Urothelium cell line (cell line): Measurements from ENCODE around the gene SLC26A2.
"Not testable (repeated sequence)": the region's sequence is repeated elsewhere in the genome, so short reads cannot be mapped to it uniquely, and the experiment has no call there.

ENCODE experiments used
- DNase-seq: peaks from one replicate; pipeline ENCODE4 v3.0.0; 2011; ENCODE audit warnings: low spot score, mixed read lengths
- FAIRE-seq: peaks from 2 replicates; lab custom pipeline; 2011; peaks lifted over from hg19 to GRCh38; lab: Jason Lieb, UNC

SLC26A2 gene

DNA sequence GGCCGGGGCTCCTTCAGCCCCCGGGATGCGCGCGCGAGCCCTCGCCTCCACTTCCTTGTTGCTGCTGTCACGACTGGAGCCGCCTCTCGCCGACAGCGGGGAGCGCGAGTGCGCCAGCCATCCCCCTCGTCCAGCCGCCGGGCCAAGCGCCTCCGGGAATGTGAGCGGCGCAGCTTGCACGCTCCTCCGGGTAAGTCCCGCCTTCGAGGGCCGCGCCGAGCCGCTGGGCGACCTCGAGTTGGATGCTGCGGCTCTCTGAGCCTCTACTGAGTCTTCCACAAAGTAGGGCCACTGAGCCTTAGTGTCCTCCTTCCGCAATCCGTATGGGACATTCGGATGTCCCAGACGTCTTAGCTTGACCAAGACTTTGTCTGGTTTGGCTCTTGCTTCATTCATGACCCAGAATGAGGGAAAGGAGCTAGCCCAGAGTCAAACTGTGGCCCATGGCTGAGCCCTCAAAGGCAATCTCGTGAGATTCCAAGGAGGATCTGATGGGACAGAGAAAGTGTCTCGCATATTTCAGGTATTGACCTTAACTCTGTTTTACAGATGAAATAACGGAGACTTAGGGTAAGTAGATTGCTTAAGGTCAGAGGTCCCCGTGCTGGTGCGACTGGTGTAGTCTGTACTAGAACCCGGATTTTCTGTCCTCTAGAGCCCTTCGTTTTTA, 40.6 kb downstream of the SLC26A2 start:
- FAIRE-seq (no peak), DNase-seq (peak; percentile 34)

DNA sequence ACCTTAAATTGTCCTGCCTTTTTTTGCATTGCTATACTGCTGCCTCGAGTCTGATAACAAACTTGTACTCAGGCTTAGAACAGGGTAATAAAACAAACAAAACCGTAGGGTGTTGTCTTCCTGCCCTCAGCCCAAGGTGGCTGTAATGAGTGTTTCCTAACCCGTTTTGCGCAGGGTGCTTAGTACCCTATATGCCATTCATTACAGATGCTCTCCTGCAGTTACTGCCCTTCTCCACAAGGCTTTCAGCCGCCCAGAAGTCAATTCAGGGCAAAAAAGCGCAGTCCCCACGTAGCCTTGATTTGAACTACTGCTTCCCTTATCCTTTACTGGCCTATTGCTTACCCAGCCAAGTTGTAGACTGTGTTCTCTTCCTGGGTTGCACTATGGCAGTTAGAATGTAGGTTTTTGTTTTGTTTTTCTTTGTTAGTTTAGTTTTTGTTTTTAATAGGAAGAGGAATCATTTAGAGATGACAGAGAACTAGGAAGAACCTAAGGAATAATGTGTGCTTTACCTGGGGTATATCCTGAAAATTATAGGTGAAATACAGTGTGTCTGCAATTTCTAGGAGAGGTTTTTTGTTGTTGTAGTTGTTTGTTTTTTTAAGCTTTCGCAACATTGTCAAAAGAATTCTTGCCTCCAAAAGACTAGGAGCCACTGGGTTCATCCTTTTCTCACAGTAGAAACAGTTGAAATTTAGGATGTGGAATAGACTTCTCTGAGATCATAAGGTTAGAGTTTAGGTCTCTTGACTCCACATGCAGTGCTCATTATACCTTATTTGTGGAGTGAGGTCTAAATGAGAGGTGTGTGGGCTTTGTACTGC, 41.3 kb downstream of the SLC26A2 start:
- DNase-seq (peak; percentile 70), FAIRE-seq (no peak)

DNA sequence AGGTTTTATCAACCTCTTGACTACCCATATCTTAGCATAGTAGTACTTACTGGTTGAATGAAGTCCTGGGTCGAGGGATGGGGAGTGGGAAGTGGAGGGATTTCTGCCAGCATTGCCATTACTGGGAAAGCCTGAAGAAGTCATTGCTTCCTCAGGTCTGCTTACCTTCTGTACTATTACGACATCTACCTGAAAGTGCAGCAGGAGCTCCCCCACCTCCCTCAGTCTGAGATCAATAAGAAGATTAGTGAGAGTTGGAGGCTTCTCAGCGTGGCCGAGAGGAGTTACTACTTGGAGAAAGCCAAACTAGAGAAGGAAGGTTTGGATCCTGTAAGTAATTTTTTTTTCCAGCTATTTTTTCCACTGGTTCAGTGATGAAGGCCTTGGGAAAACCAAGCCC, 45.8 kb downstream of the SLC26A2 start:
- FAIRE-seq, result no peak
- no peak for DNase-seq

DNA sequence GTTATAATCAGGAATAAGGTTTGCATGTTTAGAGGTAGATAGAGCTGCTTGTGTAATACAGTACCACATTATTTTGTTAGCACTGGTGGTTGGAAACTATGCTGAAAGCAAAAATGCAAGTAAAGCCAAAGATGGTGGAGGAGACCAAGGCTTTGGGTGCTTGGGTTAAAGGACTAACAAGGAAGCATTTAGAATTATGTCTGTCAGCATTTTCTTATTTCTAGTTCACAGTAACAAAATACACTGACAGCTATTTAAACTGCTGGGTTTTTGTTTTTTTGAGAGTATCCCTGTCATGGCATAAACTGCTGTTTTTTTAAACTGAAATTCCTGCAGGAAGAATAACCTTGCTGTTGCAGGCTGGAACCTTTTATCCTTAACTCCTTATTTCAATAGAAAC, 46.5 kb downstream of the SLC26A2 start:
- FAIRE-seq, result no peak
- DNase-seq, result no peak

DNA sequence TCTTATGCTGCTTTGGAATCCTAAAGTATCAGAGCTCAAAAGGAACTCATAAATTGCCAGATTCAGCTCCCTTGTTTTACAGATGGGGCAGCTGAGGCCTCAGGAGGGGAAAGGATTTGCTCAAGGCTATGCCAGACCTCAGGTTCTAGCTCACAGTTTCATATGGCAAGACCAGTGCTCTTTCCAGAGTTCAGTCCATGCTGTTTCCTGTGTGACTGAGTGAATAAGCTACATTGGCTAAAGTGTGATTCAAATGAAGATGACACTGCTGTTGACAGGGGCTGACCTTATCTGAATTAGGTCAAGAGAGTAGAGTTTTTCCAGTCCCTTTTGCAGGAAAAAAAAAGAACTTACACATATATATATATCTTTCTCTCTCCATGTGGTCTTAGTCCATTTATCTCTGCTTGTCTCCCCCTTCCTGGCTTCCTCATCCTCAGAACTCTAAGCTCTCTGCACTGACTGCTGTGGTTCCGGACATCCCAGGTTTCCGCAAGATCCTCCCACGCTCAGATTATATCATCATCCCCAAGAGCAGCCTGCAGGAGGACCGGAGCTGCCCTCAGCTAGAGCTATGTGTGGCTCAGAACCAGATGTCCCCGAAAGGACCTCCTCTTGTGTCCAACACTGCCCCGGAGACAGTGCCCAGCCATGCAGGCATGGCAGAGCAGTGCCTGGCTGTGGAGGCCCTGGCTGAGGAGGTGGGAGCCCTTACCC, 49.3 kb downstream of the SLC26A2 start:
- FAIRE-seq (no peak), DNase-seq (no peak)

DNA sequence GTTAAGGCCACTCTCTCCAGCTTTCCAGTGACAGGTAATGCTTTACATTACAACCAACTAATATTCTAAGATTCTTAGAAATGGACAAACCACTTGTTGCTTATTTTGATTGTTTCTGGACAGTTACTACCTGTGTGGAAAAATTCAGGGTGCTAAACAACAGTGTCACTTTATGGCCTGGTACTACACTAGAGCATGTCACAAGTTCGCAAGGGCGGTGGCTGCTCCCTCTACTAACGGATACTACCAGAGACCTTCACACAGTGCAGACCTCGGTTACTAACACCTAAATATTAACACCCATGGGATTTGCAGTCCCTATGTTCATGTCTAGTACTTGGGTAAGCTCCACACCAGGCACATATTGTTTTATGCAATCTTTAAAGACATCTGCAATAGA, 53.4 kb downstream of the SLC26A2 start:
- FAIRE-seq (no peak), DNase-seq (no peak)

DNA sequence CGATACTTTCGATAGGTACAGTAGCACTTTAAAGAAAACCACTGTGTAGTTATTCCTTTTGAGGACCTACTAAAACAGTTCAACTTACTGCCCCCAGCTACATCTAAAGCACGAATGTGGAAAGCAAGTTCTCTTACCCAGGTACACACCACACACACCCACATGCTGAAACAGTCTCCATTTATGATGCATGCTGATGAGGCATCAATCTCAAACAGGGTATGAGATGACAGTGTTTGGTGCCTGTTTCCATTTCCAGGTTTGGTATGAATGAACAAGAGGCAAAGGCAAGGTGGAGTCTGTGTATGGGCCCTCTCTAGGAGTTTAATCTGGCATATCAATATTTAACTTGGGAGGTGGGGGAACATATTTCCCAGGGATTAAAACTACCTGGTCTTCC, 53.9 kb downstream of the SLC26A2 start:
- no peak for DNase-seq

DNA sequence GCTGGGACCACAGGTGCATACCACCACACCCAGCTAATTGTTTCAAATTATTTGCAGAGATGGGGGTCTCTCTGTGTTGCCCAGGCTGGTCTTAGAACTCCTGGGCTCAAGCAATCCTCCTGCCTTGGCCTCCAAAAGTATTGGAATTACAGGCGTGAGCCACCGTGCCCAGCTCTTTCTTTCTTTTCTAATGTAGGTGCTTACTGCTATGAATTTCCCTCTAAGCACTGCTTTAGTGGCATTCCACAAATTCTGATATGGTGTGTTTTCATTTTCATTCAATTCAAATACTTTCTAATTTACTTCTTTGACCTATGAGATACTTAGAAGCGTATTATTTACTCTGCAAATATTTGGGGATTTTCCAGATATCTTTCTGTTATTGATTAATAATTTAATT, 54.9 kb downstream of the SLC26A2 start:
- DNase-seq (no peak), FAIRE-seq (no peak)

More for the DNA sequence above, 53.9 kb downstream of the SLC26A2 start:
- no peak for FAIRE-seq

DNA sequence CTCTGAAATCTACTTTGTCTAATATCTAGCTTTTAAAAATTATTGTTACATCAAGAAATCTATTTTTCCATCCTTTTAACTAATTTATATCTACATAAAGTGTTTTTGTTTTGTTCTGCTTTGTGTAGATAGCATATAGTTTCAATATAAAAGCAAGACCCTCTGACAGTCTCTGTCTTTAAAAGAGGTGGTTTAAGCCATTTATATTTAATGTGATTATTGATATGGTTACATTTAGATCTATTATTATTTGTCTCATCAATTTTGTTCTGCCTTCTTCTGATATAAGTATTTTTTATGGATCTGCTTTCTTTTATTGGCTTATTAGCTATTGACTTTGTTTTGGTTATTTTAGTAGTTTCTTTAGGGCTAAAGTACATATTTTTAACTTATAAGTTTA, 56.0 kb downstream of the SLC26A2 start:
- FAIRE-seq (no peak), DNase-seq (no peak)

DNA sequence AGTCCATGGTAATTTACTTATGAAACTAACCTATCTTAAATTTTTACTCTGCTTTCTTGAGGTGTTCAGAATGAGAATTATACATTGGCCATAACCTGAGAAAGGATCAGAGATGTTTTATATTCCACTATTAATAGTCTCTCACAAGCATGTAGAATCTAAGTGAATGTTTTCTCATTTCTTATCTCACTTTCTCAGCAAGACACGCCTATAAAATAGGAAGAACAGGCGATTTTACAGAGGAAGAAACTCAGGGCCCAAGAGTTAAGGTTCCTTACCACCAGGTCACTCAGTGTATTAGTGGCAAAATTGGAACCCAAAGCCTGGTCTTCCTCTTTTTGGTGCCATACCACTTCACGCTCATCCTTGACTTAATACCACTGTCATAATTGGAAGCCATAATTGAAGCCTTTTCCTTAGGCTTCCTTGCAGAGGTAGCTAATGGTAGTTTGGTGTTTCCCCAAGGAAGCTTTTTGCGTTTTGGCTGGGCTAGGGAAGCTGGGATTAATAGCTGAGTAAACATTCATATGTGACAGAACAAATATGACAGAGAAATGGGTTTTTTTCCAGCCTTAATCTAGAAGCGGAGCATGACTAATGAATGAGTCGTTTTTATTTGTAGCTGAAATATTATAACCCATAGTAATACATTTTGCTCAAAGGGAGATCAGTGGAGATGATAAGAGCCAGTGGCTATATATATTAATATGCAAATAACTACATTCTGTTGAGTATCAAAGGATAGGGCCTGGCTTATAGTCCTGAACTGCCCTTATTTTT, 56.9 kb downstream of the SLC26A2 start:
- FAIRE-seq (no peak), DNase-seq (no peak)

DNA sequence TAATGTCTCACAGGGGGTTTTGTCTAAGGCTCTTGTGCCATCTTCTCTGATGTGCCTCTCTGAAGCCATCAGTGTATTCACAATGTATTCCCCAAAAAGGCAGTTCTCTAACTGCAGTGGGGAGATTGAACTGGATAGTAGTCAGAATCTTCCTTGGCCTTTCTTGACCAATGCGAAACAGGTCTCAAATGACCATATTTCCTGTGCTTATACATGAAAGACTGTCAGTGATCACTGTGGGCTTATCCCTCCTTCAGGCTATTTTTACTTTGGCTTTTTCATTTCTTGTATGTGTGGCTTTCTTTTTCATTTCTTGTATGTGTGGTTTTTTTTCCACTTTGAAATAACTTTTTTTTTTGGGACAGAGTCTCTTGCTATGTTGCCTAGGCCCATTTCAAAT, 59.7 kb downstream of the SLC26A2 start:
- FAIRE-seq, result no peak
- DNase-seq, result no peak

DNA sequence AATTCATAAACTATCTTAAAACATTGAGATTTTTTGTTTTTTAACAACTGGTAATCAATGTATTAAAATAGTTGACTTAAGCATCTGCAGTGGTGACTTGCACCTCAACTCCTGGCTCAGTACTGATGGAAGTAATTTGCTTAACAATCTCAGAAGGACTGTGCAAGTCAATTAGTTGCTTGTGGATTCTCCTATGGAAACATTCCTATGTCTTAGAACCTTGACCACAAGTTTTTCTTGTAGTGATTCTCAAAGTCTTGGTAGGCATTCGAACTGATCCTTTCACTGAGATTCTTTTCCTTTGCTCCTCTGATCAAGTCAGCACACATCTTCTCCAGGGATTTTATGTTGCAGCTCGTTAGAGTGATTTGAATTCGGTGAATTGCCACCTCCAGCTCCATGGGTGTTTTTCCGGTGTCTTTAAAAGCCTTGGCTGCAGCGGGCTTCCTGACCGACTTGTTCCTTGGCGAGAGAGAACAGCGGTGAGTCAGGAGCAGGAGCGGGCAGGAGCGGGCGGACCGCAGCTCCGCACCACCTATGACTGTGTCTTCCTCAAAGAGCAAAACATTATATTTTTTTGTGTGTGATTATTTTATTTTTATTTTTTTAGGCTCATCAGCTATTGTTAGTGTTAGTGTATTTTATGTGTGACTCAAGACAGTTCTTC, 61.1 kb downstream of the SLC26A2 start:
- FAIRE-seq (no peak), DNase-seq (peak; percentile 81)

DNA sequence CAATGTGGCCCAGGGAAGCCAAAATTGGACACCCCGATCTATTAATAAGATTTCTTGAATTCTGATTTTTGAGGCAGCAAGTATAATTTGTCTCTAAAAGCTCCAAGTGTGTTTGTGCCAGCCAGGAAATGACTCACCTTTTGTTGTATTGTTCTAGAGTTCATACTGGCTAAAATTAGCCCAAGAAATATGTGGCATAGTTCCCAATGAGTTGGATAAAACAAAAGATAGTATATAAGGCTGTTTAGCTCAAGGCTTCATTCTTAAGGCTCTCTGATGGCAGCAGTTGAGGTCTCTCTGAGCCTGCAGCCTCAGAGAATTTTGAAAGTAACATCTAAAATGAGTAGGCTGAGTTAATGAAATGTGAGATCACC, 61.6 kb downstream of the SLC26A2 start:
- peak; percentile 70 for DNase-seq
- no peak for FAIRE-seq

DNA sequence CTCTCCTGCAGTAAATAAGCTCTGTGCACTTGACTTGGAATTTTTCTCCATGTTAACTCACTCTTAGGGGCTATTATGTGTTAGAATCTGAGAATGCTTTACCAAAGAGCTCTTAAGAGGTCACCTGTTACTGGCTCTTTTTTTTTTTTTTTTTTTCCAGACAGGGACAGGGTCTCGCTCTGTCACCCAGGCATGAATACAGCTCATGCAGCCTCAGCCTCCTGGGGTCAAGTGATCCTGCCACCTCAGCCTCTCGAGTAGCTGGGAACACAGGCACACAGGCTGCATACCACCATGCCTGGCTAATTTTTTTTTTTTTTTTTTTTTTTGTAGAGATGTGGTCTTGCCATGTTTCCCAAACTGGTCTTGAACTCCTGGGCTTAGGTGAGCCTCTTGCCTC, 62.1 kb downstream of the SLC26A2 start:
- DNase-seq, result no peak
- FAIRE-seq, result no peak

DNA sequence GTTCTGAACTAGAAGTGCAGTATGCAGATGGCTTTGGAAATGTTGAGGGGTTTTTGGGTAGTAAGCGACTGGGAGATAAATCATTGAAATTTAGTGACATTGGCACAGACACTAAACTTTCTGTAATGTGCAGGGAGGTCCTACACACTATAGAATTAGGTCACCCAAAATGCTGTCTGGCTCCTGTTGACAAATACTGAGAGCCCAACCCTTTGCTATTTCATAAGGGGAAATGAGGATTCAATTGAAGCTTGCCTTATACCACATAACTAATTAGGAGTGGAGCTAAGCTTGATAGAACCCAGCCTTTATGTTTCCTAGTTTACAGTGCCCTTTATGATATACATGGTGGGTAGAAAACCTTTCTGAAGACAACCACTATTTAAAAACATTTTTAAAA, 62.6 kb downstream of the SLC26A2 start:
- DNase-seq (no peak), FAIRE-seq (no peak)

DNA sequence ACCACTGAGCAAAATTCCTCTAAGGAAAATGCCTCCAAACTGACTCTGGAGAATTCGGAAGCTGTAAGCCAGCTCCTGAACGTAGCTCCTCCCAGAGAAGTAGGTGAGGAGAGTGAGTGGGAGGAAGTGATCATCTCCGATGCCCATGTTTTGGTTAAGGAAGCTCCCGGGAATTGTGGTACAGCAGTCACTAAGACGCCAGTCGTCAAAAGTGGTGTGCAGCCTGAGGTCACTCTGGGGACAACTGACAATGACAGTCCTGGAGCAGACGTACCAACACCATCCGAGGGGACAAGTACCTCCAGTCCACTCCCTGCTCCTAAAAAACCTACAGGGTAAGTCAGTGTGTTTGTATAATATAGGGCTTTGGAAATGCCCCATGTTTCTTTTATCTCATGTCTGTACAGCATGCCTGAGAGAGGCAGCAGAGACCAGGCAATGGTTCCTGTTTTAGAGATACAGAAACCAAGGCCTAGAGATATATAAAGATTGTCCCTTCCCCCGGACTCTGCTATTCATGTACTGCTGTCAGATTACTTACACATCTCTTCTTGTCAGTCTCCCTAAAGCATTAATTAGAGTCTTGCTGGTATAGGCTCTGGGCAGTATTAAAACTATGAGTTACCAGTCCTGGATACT, 63.9 kb downstream of the SLC26A2 start:
- no peak for FAIRE-seq
- no peak for DNase-seq

DNA sequence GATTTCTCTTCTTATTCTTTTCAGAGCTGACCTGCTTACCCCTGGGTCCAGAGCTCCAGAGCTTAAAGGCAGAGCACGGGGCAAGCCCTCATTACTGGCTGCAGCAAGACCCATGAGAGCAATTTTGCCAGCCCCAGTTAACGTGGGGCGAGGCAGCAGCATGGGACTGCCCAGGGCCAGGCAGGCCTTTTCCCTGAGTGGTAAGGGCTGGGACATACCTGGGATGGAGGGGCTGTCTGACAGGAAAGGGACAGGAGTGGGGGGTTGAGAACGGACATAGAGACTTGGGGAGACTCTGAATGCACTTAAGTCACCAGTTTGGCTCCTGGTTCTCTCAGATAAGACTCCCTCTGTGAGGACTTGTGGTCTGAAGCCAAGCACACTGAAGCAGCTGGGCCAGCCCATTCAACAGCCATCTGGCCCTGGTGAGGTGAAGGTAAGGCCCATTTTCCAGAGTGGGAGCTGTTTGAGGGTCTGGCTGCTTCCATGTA, 66.2 kb downstream of the SLC26A2 start:
- no peak for DNase-seq
- no peak for FAIRE-seq

DNA sequence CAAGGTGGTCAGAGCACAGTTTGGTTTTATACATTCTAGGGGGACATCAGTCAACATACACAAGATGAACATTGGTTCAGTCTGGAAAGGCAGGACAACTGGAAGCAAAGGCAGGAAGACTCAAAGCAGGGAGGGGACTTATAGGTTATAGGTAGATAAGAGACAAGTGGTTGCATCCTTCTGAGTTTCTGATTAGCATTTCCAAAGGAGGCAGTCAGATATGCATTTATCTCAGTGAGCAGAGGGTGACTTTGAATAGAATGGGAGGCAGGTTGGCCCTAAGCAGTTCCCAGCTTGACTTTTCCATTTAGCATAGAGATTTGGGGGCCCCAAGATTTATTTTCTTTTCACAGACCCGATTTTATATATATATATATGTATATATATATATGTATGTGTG, 67.5 kb downstream of the SLC26A2 start:
- not testable (repeated sequence) for DNase-seq, FAIRE-seq

DNA sequence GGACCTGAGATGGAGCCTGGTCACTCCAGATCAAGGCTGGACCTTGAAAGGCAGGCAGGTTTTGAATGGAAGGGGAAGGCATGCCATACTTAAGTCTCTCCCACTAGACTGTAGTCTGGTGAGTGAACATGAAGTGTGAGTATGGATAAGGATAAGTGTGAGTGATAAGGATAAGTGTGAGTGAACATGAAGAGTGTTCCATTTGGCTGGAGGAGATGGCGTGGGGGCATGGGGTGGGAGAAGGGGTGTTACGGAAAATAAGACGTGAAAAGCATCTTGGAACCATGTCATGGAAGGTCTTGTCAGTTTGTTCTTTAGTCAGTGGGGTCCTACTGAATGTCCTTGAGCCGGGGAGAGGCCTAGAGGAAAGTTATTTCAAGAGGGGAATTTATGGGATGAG, 72.8 kb downstream of the SLC26A2 start:
- DNase-seq, result no peak
- FAIRE-seq, result no peak

DNA sequence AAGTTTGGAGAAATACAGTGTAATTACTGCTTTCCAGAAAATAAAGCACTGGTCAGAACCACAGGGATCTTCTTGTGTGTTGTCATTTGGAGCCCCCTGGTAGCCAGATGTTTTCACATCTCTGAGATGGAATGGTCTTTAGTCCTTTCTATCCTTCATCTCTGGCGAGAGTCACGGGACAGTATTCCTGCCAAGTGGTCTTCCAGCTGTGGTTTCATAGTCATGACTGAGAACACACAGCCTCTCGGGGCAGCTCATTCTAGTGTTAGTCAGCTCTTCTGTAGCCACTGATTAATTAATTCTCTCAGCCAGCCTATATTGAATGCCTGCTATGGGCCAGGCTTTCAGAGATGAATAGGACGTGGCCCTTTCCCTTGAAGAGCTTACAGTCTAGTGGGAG, 74.1 kb downstream of the SLC26A2 start:
- FAIRE-seq (no peak), DNase-seq (no peak)
